ENCODE results near the gene KRTAP5-10. TPM values are rescaled to one million over a fixed set of nuclear protein-coding genes. Genes with fewer than 3 reads are reported as not detected.

The KRTAP5-10 gene
- total RNA-seq, 1 donor from 2014 or later: 0.23 TPM

DNA sequence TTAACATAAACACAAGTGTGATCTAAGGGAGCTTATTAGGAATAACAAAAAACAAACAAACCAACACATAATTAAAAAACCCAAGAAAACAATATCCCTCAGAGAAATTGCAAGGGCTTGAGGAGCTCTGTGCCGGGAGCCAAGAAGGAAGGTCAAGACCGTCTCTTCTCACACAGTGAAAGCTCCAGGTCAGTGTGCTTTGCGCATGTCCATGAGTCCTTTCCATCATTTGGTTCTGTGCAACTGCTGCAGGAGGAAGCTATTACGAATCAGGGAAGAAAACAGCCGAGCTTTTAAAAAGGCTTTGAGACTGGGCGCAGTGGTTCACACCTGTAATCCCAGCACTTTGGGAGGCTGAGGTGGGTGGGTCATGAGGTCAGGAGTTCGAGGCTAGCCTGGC is 23.0 kb upstream of the KRTAP5-10 start:
- no peak for DNase-seq (ENCODE audit: low spot score)
- Mint-ChIP-seq H3K27ac (ENCODE audit: unreplicated experiment) (no peak overlapping the region), H3K9me3 (ENCODE audit: unreplicated experiment) (peaks cover 6% of the 10 kb centered on the region), H3K27me3 (ENCODE audit: unreplicated experiment) (peaks cover 9% of the 10 kb centered on the region), H3K4me3 (ENCODE audit: unreplicated experiment) (no peak overlapping the region), H3K4me1 (ENCODE audit: unreplicated experiment) (peaks cover 28% of the 10 kb centered on the region), H3K36me3 (ENCODE audit: low read depth, unreplicated experiment) (peaks cover 4% of the 10 kb centered on the region)
- no peak for TF ChIP-seq CTCF (IDR thresholded peaks at IDR 0.05; ENCODE audit: unreplicated experiment)

DNA sequence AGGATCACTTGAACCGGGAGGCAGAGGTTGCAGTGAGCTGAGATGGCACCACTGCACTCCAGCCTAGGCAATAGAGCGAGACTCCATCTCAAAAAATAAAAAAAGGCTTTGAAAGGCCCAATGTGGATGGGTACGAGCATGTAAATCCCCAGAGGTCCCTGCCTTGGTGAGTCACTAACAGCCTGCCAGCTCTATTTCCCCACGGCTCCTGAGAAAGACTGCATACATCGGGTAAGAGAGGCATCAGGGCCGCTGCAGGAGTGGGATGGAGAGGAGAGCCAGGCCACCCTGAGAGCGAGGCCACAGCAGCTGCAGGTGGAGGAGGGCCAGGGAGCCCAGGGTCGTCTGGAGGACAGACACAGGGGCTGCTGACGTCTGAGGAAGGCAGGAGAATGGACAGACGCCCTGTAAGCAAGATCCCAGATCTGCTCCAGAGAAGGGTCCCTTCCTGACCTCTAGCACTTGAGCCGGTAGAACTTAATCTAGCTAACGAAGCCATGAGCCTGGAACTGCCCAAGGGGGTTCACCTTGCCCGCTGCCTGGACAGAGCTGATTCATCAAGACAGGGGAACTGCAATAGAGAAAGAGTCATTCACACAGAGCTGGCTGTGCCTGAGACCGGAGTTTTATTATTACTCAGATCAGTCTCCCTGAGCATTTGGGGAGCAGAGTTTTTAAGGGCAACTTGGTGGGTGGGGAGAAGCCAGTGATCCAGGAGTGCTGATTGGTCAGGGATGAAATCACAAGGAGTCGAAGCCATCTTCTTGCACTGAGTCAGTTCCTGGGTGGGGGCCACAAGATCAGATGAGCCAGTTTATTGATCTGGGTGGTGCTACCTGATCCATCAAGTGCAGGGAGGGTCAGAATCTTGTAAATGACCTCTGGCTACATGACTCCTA is 22.2 kb upstream of the KRTAP5-10 start:
- Mint-ChIP-seq H3K9me3 (ENCODE audit: unreplicated experiment) (peaks cover 6% of the 10 kb centered on the region), H3K27ac (ENCODE audit: unreplicated experiment) (no peak overlapping the region), H3K27me3 (ENCODE audit: unreplicated experiment) (peaks cover 12% of the 10 kb centered on the region), H3K4me3 (ENCODE audit: unreplicated experiment) (no peak overlapping the region), H3K36me3 (ENCODE audit: low read depth, unreplicated experiment) (peaks cover 4% of the 10 kb centered on the region), H3K4me1 (ENCODE audit: unreplicated experiment) (peaks cover 34% of the 10 kb centered on the region)
- no peak for TF ChIP-seq CTCF (IDR thresholded peaks at IDR 0.05; ENCODE audit: unreplicated experiment)
- no peak for DNase-seq (ENCODE audit: low spot score)

- peaks cover 42% of the 10 kb centered on the region for H3K4me1 Mint-ChIP-seq (ENCODE audit: unreplicated experiment)
- no peak for DNase-seq (ENCODE audit: low spot score)
- no peak overlapping the region for H3K27ac Mint-ChIP-seq (ENCODE audit: unreplicated experiment)
- H3K36me3 Mint-ChIP-seq (ENCODE audit: low read depth, unreplicated experiment): peaks cover 4% of the 10 kb centered on the region
- H3K4me3 Mint-ChIP-seq (ENCODE audit: unreplicated experiment): no peak overlapping the region
- peaks cover 12% of the 10 kb centered on the region for H3K27me3 Mint-ChIP-seq (ENCODE audit: unreplicated experiment)
- no peak for TF ChIP-seq CTCF (IDR thresholded peaks at IDR 0.05; ENCODE audit: unreplicated experiment)
- H3K9me3 Mint-ChIP-seq (ENCODE audit: unreplicated experiment): peaks cover 6% of the 10 kb centered on the region
Observed at GRCh38 chr11:71543866-71544265, 21.5 kb upstream of the KRTAP5-10 start.

- no peak for DNase-seq (ENCODE audit: low spot score)
- H3K27ac Mint-ChIP-seq (ENCODE audit: unreplicated experiment): peak overlapping the region; percentile 34
- H3K4me3 Mint-ChIP-seq (ENCODE audit: unreplicated experiment): no peak overlapping the region
- peaks cover 50% of the 10 kb centered on the region for H3K4me1 Mint-ChIP-seq (ENCODE audit: unreplicated experiment)
- peaks cover 4% of the 10 kb centered on the region for H3K36me3 Mint-ChIP-seq (ENCODE audit: low read depth, unreplicated experiment)
- peaks cover 12% of the 10 kb centered on the region for H3K27me3 Mint-ChIP-seq (ENCODE audit: unreplicated experiment)
- H3K9me3 Mint-ChIP-seq (ENCODE audit: unreplicated experiment): peaks cover 6% of the 10 kb centered on the region
- no peak for TF ChIP-seq CTCF (IDR thresholded peaks at IDR 0.05; ENCODE audit: unreplicated experiment)
Observed at GRCh38 chr11:71544525-71545214, 20.7 kb upstream of the KRTAP5-10 start.
